Heart left ventricle (tissue), 16 donors: ENCODE results near the gene VENTX. TPM values are rescaled to one million over a fixed set of nuclear protein-coding genes. Genes with fewer than 3 reads are reported as not detected.

Source experiments
- ATAC-seq, 4 donors: fragments of 200-7000 bp; cut with Tn5 transposase; one replicate each; pipeline ENCODE4 v1.9.1; 2020 to 2022; ENCODE audit warnings: moderate library complexity in 4 of 4, mild to moderate bottlenecking in 3 of 4, moderate number of reproducible peaks in 1 of 4
- DNase-seq, 5 donors: peaks; one replicate each; pipeline ENCODE4 v3.0.0-alpha.2; 2020
- H3K27ac ChIP-seq, 12 donors: fragments of 200-600 bp; sonication (generic) in 4 of 12; one replicate each; pipeline versions ENCODE4 v1.5.0 to v1.8.0; 2016 to 2022; ENCODE audit warnings: mild to moderate bottlenecking in 2 of 12
- H3K27me3 ChIP-seq, 9 donors: fragments of 200-600 bp; sonication (generic) in 2 of 9; one replicate each; pipeline versions ENCODE4 v1.5.1 to v1.8.0; 2016 to 2022; ENCODE audit warnings: mild to moderate bottlenecking in 3 of 9
- H3K36me3 ChIP-seq, 9 donors: fragments of 200-600 bp; sonication (generic) in 2 of 9; one replicate each; pipeline versions ENCODE4 v1.5.0 to v1.8.0; 2018 to 2022; ENCODE audit warnings: mild to moderate bottlenecking in 2 of 9
- H3K4me1 ChIP-seq, 12 donors: fragments of 200-600 bp; sonication (generic) in 4 of 12; one replicate each; pipeline versions ENCODE4 v1.5.0 to v1.8.0; 2016 to 2022; ENCODE audit warnings: mild to moderate bottlenecking in 3 of 12
- H3K4me3 ChIP-seq, 12 donors: fragments of 200-600 bp; sonication (generic) in 4 of 12; one replicate each; pipeline versions ENCODE4 v1.5.0 to v1.8.0; 2017 to 2022; ENCODE audit warnings: mild to moderate bottlenecking in 9 of 12, moderate library complexity in 4 of 12
- H3K9me3 ChIP-seq, 12 donors: fragments of 200-600 bp; sonication (generic) in 4 of 12; one replicate each; pipeline versions ENCODE4 v1.5.0 to v1.8.0; 2016 to 2022; ENCODE audit warnings: mild to moderate bottlenecking in 1 of 12
- CTCF ChIP-seq, 12 donors: fragments of 200-600 bp; sonication (generic) in 4 of 12; IDR thresholded peaks; one replicate each; pipeline versions ENCODE4 v1.5.0 to v1.8.0; 2018 to 2022; ENCODE audit warnings: antibody characterized with exemption in 12 of 12, mild to moderate bottlenecking in 5 of 12
- POLR2A ChIP-seq, 2 donors: fragments of 450-650 bp; IDR thresholded peaks; one replicate each; pipeline ENCODE4 v1.6.1; 2017; ENCODE audit warnings: antibody characterized with exemption in 2 of 2, mild to moderate bottlenecking in 2 of 2, moderate library complexity in 2 of 2
- whole genome bisulfite sequencing, 4 donors: extraction: QIAGEN DNeasy Blood & Tissue Kit in 2 of 4; methylation state at CpG; one replicate each; pipeline versions ENCODE4 v1.1.5 to v1.1.7; 2013 to 2018; 5-methylcytosine and 5-hydroxymethylcytosine counted together
- intact Hi-C, 10 donors: fragments of 100-400 bp; cut with DNase I; formaldehyde crosslinking; loops; one replicate each; pipeline versions ENCODE4 v1.11.1 to v1.14.2; 2022
- polyA plus RNA-seq, 2 donors: library from polyadenylated mRNA; stranded (reverse); fragments of 200-250 nt; gene quantifications; one replicate each; pipeline ENCODE4 v1.2.3, GENCODE V29; 2013
- total RNA-seq, 9 donors: library from RNA; depleted of rRNA in 2 of 9; stranded (reverse); fragments of >200 nt in 2 of 9; fragmentation: NEBNext Ultra II Directional in 3 of 9; extraction: Animal tissue kit (Norgen Biotek cat#: 25700) in 3 of 9; gene quantifications; one replicate each; pipeline versions ENCODE4 v1.1.0 to v1.2.4, GENCODE V29; 2016 to 2023
- donor health status: ischemic (EF 13 %, LVEDD 7.1; RV severe dilation, severe dysfunction).
- donor health status: healthy with polysubstance abuse.
- donor health status: DM: no; HTN: yes; CAD: no.
- donor health status: DM: no; HTN: no; CAD: no.
- donor health status: ischemic (EF 25% LVEDD 6.9; RV normal size, moderate dysfunction).
- donor health status: ischemic (EF 25% LVEDD 5.7; RV mildly dilated, moderate dysfunction).
- donor health status: healthy.
- donor health status: DM: yes; HTN: yes; CAD: no.
- donor health status: ischemic (EF 35%, LVEDD 5.7; RV mildly dilated, moderate dysfunction).
- donor health status: nonischemic (EF 11% LVEDD 7.7; RV severe dilation, severe dysfunction).
- donor health status: DM: yes; HTN: yes; CAD: no.
- donor health status: PGD.
- donor health status: ischemic (EF 29% LVEDD 5.4; RV normal size, mild dysfunction).
- donor health status: nonischemic (EF 23%, LVEDD 6.1; RV moderate dilation, normal function).

The VENTX gene
- total and polyA plus RNA-seq, 11 donors, result 0.29 to 2.3 (median 0.58) TPM

DNA sequence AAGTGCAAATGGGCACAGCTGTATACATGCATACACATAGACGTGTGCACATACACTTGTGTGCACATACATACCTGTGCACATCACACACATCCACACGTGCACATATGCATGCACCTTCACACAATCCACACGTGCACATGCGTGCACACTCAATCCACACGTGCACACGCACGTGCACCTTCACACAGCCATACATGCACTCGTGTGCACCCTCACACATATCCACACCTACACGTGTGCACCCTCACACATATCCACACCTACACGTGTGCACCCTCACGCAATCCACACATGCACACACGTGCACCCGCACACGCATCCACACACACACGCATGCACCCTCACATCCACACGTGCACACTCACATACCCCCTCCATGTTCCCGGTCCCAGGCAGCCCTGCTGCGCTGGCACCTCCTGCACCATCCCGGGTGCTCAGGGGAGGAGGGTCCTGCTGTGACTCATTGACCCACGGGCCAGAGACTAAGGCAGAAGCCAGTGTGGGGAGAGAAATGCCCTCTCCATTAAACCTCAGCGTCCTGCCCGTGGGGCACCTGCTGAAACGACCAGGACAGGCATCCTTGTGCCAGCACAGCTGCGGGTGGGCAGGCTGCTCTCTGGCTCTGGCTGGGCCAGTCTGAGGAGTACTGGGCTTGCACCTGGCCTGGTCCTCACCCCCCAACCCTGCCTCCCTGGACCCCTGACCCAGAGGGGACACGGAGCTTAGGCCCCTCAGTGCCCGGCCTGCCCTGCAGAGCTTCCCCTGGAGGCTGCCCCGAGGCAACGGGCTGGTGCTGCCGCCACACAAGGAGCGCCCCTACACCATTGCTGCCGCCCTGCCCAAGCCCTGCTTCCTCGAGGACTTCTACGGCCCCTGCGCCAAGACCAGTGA lies 25.4 kb upstream of the VENTX start:
- Histone ChIP-seq H3K9me3 (peaks cover 0 to 4% (median 0%) of the 10 kb centered on the region in 12 donors), H3K4me1 (no peaks in the 10 kb centered on the region), H3K27ac (no peak overlapping the region), H3K27me3 (peaks cover 0 to 16% (median 3%) of the 10 kb centered on the region in 9 donors), H3K4me3 (no peak overlapping the region), H3K36me3 (no peaks in the 10 kb centered on the region)
- intact Hi-C loops, result no loop called here
- DNase-seq, result peak in 3 of 5 donors; percentile 13 to 50 (median 18)
- TF ChIP-seq CTCF (IDR thresholded peaks at IDR 0.05) (no peak), POLR2A (IDR thresholded peaks at IDR 0.05) (no peak)
- ATAC-seq, result no peak
- WGBS, 4 donors, result 87 to 92% (median 89%) methylated on average over 27 to 34 of the region's 34 CpGs

- H3K4me3 ChIP-seq, result no peak overlapping the region
- ATAC-seq (no peak), DNase-seq (peak in 3 of 5 donors; percentile 9 to 51 (median 22))
- H3K36me3 ChIP-seq, result no peaks in the 10 kb centered on the region
- no peaks in the 10 kb centered on the region for H3K4me1 ChIP-seq
- 86 to 90% (median 88%) methylated on average over 12 to 20 of the region's 20 CpGs for WGBS, 4 donors
- H3K27me3 ChIP-seq, result peaks cover 0 to 16% (median 0%) of the 10 kb centered on the region in 9 donors
- H3K9me3 ChIP-seq, result peaks cover 0 to 4% (median 0%) of the 10 kb centered on the region in 12 donors
- intact Hi-C loops, result no loop called here
- TF ChIP-seq POLR2A (IDR thresholded peaks at IDR 0.05) (no peak), CTCF (IDR thresholded peaks at IDR 0.05) (no peak)
- no peak overlapping the region for H3K27ac ChIP-seq
Observed at GRCh38 chr10:133212853-133213494, 24.7 kb upstream of the VENTX start.

DNA sequence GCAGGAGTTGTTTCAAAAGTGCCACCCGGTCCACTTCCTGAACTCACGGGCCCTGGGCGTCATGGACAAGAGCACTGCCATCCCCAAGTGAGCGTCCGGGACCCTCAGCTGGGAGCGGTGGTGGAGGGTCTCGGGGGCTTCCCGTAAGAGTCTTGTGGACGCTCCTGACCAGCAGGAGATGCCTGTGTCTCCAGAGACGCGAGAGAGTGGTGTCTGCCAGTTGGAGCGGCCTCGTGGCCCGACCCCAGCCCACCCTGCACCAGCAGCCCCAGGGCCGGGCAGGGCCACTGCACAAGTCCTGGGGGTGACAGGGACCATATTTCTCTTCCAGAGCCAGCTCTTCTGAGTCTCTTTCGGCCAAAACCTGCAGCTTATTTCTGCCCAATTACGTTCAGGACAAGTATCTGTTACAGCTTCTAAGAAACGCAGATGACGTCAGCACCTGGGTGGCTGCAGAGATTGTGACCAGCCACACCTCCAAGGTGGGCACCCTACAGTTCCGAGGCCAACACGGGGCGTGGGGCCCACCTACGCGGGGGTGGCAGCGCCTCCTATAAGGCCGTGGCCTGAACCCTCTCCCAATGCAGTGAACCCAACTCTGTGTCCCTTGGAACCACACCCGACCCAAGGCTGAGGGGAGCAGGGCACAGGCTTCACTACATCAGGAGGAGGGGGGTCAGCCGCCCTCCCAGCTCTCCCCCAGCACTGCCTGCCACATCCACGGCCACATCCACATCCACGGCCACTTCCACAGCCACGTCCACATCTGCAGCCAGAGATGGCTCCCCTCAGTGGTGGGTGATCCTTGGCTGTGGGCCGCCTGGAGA lies 23.8 kb upstream of the VENTX start:
- Histone ChIP-seq H3K4me1 (no peaks in the 10 kb centered on the region), H3K36me3 (no peaks in the 10 kb centered on the region), H3K27me3 (peaks cover 0 to 20% (median 4%) of the 10 kb centered on the region in 9 donors), H3K9me3 (peaks cover 0 to 4% (median 0%) of the 10 kb centered on the region in 12 donors), H3K27ac (no peak overlapping the region), H3K4me3 (no peak overlapping the region)
- DNase-seq, result peak in 3 of 5 donors; percentile 10 to 53 (median 16)
- no peak for TF ChIP-seq POLR2A (IDR thresholded peaks at IDR 0.05)
- TF ChIP-seq CTCF (IDR thresholded peaks at IDR 0.05), result no peak
- no peak for ATAC-seq
- WGBS, 4 donors, result 78 to 83% (median 82%) methylated on average over 29 to 32 of the region's 32 CpGs
- intact Hi-C loops, result no loop called here
